Astrocyte (in vitro differentiated cells and primary cell): ENCODE measurements around the gene RABL2B.
"Not testable (repeated sequence)": the region's sequence is repeated elsewhere in the genome, so short reads cannot be mapped to it uniquely, and the experiment has no call there.

Source experiments
- CTCF ChIP-seq: IDR thresholded peaks from 2 replicates; pipeline ENCODE4 v1.5.1; 2011; ENCODE audit warnings: low read depth, mild to moderate bottlenecking, inconsistent platforms, low read length, moderate library complexity; ENCODE audit not compliant: insufficient read depth
- EZH2 ChIP-seq: IDR thresholded peaks from 2 replicates; pipeline ENCODE4 v1.6.1; 2012; ENCODE audit warnings: mild to moderate bottlenecking, low read length, inconsistent platforms; ENCODE audit not compliant: insufficient read depth

- TF ChIP-seq CTCF, EZH2: not testable (repeated sequence)
Measured at GRCh38 chr22:50764288-50764687, 19.1 kb downstream of the RABL2B start.
